Mesothelial cell of epicardium (in vitro differentiated cells): ENCODE results near the gene LRRC7. TPM values are rescaled to one million over a fixed set of nuclear protein-coding genes. Genes with fewer than 3 reads are reported as not detected.

Source experiments
- DNase-seq, 2 experiments: peaks; one replicate each; pipeline ENCODE4 v3.0.0; 2021; ENCODE audit warnings: low spot score in 2 of 2; ENCODE audit not compliant: unreplicated experiment in 2 of 2
- H3K27ac Mint-ChIP-seq: 2 replicates; pipeline ENCODE4 v1.8.0; 2021; ENCODE audit warnings: mixed read lengths
- H3K27me3 Mint-ChIP-seq: 2 replicates; pipeline ENCODE4 v1.8.0; 2021; ENCODE audit warnings: low read depth, mixed read lengths
- H3K36me3 Mint-ChIP-seq: 2 replicates; pipeline ENCODE4 v1.8.0; 2021; ENCODE audit warnings: mixed read lengths
- H3K4me1 Mint-ChIP-seq: 2 replicates; pipeline ENCODE4 v1.8.0; 2021; ENCODE audit warnings: mixed read lengths
- H3K4me3 Mint-ChIP-seq: 2 replicates; pipeline ENCODE4 v1.8.0; 2021; ENCODE audit warnings: mild to moderate bottlenecking, moderate library complexity, mixed read lengths
- H3K9me3 Mint-ChIP-seq: 2 replicates; pipeline ENCODE4 v1.8.0; 2021; ENCODE audit warnings: mixed read lengths
- total RNA-seq: library from RNA; stranded (reverse); gene quantifications from 3 replicates; pipeline ENCODE4 v1.2.1, GENCODE V29; 2021
- TF ChIP-seq, protein P1 (sequence below): fragments of 200-600 bp; sonication (generic); IDR thresholded peaks from one replicate; pipeline ENCODE4 v1.5.0; 2021; ENCODE audit warnings: antibody characterized with exemption; ENCODE audit not compliant: unreplicated experiment

The LRRC7 gene
- total RNA-seq, 1 donor from 2014 or later, result 0.09 TPM

DNA sequence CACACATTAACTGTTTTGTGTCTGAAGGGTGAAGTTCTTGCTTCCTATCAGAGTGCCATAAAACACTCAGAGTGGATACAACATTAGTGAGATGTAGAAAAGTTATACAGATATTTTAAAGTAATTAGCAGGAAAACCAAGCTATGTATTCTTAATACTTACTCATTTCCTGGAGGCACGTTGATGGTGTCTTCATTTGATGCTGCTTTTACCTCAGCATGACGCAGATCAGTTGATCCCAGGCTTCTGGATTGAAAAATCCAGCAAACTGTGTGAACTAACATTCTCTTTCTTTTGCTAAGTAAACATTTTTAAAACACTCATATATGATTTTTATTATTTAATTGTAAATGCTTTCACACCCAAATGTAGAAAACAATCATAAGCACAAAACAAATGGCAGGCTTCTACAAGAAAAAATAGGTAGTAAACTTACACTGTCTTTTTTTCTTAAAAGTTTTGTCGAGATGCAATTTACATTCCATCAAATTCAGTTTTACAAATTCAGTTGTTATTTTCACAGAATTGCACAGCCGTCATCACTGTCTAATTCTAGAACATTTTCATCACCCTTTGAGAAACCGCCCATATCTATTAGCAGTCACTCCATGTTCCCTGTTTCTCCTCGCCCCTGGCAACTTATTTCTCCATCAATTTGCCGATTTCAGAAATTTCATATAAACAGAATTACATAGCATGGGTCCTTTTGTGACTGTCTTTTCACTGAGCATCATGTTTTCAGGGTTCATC, 198.9 kb downstream of the LRRC7 start:
- Mint-ChIP-seq H3K9me3 (peaks cover 3% of the 10 kb centered on the region), H3K27me3 (peaks cover 16% of the 10 kb centered on the region), H3K36me3 (no peaks in the 10 kb centered on the region), H3K4me1 (no peaks in the 10 kb centered on the region), H3K4me3 (no peak overlapping the region), H3K27ac (no peak overlapping the region)
- TF ChIP-seq, protein P1, sequence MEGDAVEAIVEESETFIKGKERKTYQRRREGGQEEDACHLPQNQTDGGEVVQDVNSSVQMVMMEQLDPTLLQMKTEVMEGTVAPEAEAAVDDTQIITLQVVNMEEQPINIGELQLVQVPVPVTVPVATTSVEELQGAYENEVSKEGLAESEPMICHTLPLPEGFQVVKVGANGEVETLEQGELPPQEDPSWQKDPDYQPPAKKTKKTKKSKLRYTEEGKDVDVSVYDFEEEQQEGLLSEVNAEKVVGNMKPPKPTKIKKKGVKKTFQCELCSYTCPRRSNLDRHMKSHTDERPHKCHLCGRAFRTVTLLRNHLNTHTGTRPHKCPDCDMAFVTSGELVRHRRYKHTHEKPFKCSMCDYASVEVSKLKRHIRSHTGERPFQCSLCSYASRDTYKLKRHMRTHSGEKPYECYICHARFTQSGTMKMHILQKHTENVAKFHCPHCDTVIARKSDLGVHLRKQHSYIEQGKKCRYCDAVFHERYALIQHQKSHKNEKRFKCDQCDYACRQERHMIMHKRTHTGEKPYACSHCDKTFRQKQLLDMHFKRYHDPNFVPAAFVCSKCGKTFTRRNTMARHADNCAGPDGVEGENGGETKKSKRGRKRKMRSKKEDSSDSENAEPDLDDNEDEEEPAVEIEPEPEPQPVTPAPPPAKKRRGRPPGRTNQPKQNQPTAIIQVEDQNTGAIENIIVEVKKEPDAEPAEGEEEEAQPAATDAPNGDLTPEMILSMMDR, result no peak
- no peak for DNase-seq

DNA sequence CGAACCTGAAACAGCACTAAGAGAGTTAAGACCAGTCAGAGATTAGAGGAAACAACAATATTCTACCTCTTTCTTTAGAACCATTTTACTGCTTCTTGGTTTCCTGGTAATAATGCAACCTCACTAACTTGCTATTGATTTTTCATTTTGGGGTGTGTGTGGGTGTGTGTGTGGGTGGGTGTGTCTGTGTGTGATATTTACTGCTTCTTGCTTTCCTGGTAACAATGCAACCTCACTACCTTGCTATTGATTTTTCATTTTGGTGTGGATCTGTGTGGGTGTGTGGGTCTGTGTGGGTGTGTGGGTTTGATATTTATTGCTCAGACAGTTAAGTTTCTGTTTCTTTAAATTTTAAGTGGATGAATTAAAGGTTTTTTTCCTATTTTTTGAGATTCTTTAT, 208.8 kb downstream of the LRRC7 start:
- no peaks in the 10 kb centered on the region for H3K4me1 Mint-ChIP-seq
- H3K4me3 Mint-ChIP-seq, result no peak overlapping the region
- peaks cover 26% of the 10 kb centered on the region for H3K27me3 Mint-ChIP-seq
- H3K9me3 Mint-ChIP-seq, result no peaks in the 10 kb centered on the region
- TF ChIP-seq, protein P1, result no peak
- H3K36me3 Mint-ChIP-seq, result no peaks in the 10 kb centered on the region
- no peak for DNase-seq
- H3K27ac Mint-ChIP-seq, result no peak overlapping the region

DNA sequence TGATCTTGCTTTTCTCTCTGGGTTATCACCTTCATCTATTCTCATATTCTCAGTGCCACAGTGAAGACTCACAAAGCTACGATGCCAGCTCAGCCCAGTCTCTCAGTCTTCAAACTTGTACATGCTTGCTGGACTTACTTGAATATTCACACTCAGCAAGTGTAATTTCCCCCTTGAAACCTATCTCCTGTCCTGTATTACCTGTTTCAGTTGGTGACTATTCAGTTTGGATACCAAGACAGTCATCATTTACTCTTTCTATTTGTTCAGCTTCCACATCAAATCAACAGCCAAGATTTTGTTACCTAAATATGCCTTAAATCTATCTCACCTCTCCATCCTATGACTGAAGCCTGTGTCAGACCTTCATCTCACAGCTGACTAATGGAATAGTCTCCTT, 209.7 kb downstream of the LRRC7 start:
- Mint-ChIP-seq H3K27ac (no peak overlapping the region), H3K4me1 (no peaks in the 10 kb centered on the region), H3K4me3 (no peak overlapping the region), H3K9me3 (no peaks in the 10 kb centered on the region), H3K36me3 (no peaks in the 10 kb centered on the region), H3K27me3 (peaks cover 22% of the 10 kb centered on the region)
- no peak for DNase-seq
- TF ChIP-seq, protein P1, result no peak

DNA sequence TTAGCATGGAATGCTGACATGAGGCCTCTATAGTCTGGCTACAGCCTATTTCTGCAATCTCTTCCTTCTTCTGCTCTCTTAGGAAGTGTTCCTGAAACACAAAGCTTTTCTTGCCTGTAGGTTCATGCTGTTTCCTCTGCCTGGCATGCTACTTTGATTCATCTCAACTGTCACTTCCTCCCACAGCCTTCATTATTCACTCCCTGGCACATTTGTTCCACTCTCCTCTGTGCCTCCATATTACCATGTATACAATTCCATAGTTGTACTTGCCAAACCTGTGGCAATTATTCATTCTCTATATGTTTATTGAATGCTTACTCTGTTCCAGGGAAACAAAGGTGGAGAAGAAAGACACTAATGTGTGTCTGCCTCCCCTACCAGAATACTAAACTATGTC, 210.2 kb downstream of the LRRC7 start:
- H3K4me3 Mint-ChIP-seq, result no peak overlapping the region
- H3K4me1 Mint-ChIP-seq, result no peaks in the 10 kb centered on the region
- no peak overlapping the region for H3K27ac Mint-ChIP-seq
- no peaks in the 10 kb centered on the region for H3K36me3 Mint-ChIP-seq
- TF ChIP-seq, protein P1, result no peak
- H3K9me3 Mint-ChIP-seq, result no peaks in the 10 kb centered on the region
- DNase-seq, result no peak
- peaks cover 17% of the 10 kb centered on the region for H3K27me3 Mint-ChIP-seq

GRCh38 chr1:69787151-69787550, 219.4 kb downstream of the LRRC7 start:
- Mint-ChIP-seq H3K4me3 (no peak overlapping the region), H3K9me3 (no peaks in the 10 kb centered on the region), H3K36me3 (no peaks in the 10 kb centered on the region), H3K27ac (no peak overlapping the region), H3K4me1 (no peaks in the 10 kb centered on the region), H3K27me3 (peaks cover 8% of the 10 kb centered on the region)
- DNase-seq, result no peak
- TF ChIP-seq, protein P1, result no peak
